Activated CD4-positive, alpha-beta T cell treated with anti-CD3 and anti-CD28 coated beads for 1 hour (primary cell): ENCODE data around the gene HSD17B11.
A peak's percentile ranks its signal among the peaks of the same experiment; 100 is the strongest.
"Not testable (repeated sequence)": the region's sequence is repeated elsewhere in the genome, so short reads cannot be mapped to it uniquely, and the experiment has no call there.

Experiments
- DNase-seq: peaks from one replicate; pipeline ENCODE4 v3.0.0-alpha.2; 2020

Gene HSD17B11

GRCh38 chr4:87390891-87391575, at the start of gene HSD17B11:
Gene HSD17B11 (minus strand): TSS chr4:87391188. CDS start chr4:87391070, 118 bp downstream.
- DNase-seq, result peak; percentile 70

GRCh38 chr4:87433342-87433741, 42.4 kb upstream of the HSD17B11 start:
- no peak for DNase-seq

- no peak for DNase-seq
These were observed 39.0 kb upstream of the HSD17B11 start for GRCh38 chr4:87430038-87430437.

GRCh38 chr4:87428979-87429378, 38.0 kb upstream of the HSD17B11 start:
- DNase-seq, result no peak

- no peak for DNase-seq
These were observed 36.5 kb upstream of the HSD17B11 start for GRCh38 chr4:87427518-87427868.

- no peak for DNase-seq
These were observed 36.0 kb upstream of the HSD17B11 start for GRCh38 chr4:87426865-87427517.

GRCh38 chr4:87425711-87426110, 34.7 kb upstream of the HSD17B11 start:
- no peak for DNase-seq

GRCh38 chr4:87424099-87424543, 33.1 kb upstream of the HSD17B11 start:
- not testable (repeated sequence) for DNase-seq

GRCh38 chr4:87423317-87424098, 32.5 kb upstream of the HSD17B11 start:
- DNase-seq, result no peak

GRCh38 chr4:87422104-87423052, 31.4 kb upstream of the HSD17B11 start, which contains the start of gene NUDT9:
Gene NUDT9 (plus strand): TSS chr4:87422573. CDS start chr4:87422906, 333 bp downstream.
- peak; percentile 72 for DNase-seq

GRCh38 chr4:87420276-87420830, 29.4 kb upstream of the HSD17B11 start:
- no peak for DNase-seq

- DNase-seq, result no peak
These were observed 28.7 kb upstream of the HSD17B11 start for GRCh38 chr4:87419578-87420249.

- not testable (repeated sequence) for DNase-seq
These were observed 27.4 kb upstream of the HSD17B11 start for GRCh38 chr4:87418410-87418809.

- no peak for DNase-seq
These were observed 26.0 kb upstream of the HSD17B11 start for GRCh38 chr4:87416965-87417364.

- DNase-seq, result no peak
These were observed 23.8 kb upstream of the HSD17B11 start for GRCh38 chr4:87414816-87415215.

GRCh38 chr4:87410679-87411078, 19.7 kb upstream of the HSD17B11 start:
- DNase-seq, result no peak

GRCh38 chr4:87410157-87410556, 19.2 kb upstream of the HSD17B11 start:
- DNase-seq, result no peak

- no peak for DNase-seq
These were observed 18.5 kb upstream of the HSD17B11 start for GRCh38 chr4:87409420-87409939.

GRCh38 chr4:87406902-87407301, 15.9 kb upstream of the HSD17B11 start:
- not testable (repeated sequence) for DNase-seq

- DNase-seq, result no peak
These were observed 15.5 kb upstream of the HSD17B11 start for GRCh38 chr4:87406462-87406861.

- no peak for DNase-seq
These were observed 14.3 kb upstream of the HSD17B11 start for GRCh38 chr4:87405211-87405820.
